ENCODE results near the gene ZNF79. TPM values are rescaled to one million over a fixed set of nuclear protein-coding genes. Genes with fewer than 3 reads are reported as not detected.
A peak's percentile ranks its signal among the peaks of the same experiment; 100 is the strongest.

The ZNF79 gene
- total RNA-seq, 1 donor, result 11.9 TPM

GRCh38 chr9:127482662-127483061 is 58.5 kb downstream of the ZNF79 start:
- Histone ChIP-seq H3K27ac (ENCODE audit: low read depth, low read length) (no peak overlapping the region), H3K79me2 (ENCODE audit: insufficient read depth, low read length) (no peaks in the 10 kb centered on the region), H3K4me1 (ENCODE audit: insufficient read depth, low read length) (no peaks in the 10 kb centered on the region), H3K27me3 (ENCODE audit: insufficient read depth, low read length) (no peaks in the 10 kb centered on the region), H3K36me3 (ENCODE audit: insufficient read depth, low read length) (peaks cover 37% of the 10 kb centered on the region), H2AFZ (ENCODE audit: low read length) (no peak overlapping the region), H3K9me3 (ENCODE audit: low read depth, low read length) (no peaks in the 10 kb centered on the region), H3K4me3 (ENCODE audit: insufficient read depth, low read length) (no peak overlapping the region), H4K20me1 (ENCODE audit: insufficient read depth, low read length) (no peaks in the 10 kb centered on the region), H3K4me2 (ENCODE audit: insufficient read depth, low read length) (no peak overlapping the region)
- TF ChIP-seq, protein P1, sequence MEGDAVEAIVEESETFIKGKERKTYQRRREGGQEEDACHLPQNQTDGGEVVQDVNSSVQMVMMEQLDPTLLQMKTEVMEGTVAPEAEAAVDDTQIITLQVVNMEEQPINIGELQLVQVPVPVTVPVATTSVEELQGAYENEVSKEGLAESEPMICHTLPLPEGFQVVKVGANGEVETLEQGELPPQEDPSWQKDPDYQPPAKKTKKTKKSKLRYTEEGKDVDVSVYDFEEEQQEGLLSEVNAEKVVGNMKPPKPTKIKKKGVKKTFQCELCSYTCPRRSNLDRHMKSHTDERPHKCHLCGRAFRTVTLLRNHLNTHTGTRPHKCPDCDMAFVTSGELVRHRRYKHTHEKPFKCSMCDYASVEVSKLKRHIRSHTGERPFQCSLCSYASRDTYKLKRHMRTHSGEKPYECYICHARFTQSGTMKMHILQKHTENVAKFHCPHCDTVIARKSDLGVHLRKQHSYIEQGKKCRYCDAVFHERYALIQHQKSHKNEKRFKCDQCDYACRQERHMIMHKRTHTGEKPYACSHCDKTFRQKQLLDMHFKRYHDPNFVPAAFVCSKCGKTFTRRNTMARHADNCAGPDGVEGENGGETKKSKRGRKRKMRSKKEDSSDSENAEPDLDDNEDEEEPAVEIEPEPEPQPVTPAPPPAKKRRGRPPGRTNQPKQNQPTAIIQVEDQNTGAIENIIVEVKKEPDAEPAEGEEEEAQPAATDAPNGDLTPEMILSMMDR (IDR thresholded peaks at IDR 0.05; ENCODE audit: extremely low read depth, low read depth, low read length), result no peak
- no peak for DNase-seq (ENCODE audit: insufficient read length, low spot score, missing footprints)

DNA sequence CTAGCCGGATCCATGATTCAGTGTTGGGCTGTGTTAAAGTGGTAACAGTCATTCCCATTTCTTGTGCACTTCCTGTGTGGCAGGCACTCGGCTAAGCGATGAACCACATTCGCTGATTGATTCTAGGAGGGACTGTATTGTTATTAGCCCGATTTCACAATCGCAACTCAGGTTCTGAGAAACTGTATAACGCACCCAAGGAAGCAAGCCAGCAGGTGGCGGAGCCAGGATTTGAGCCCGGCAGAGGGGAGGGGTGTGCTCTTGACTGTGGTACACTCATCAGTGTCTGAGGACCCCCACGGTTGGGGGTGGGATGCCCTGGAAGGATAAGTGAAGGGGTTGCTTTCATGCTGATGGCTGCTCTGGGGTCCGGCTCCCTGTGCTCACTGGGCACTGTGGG is 61.8 kb downstream of the ZNF79 start:
- H3K4me3 ChIP-seq (ENCODE audit: insufficient read depth, low read length), result no peak overlapping the region
- no peaks in the 10 kb centered on the region for H3K27me3 ChIP-seq (ENCODE audit: insufficient read depth, low read length)
- H3K9me3 ChIP-seq (ENCODE audit: low read depth, low read length), result no peaks in the 10 kb centered on the region
- no peak overlapping the region for H3K27ac ChIP-seq (ENCODE audit: low read depth, low read length)
- H3K4me1 ChIP-seq (ENCODE audit: insufficient read depth, low read length), result no peaks in the 10 kb centered on the region
- H3K79me2 ChIP-seq (ENCODE audit: insufficient read depth, low read length), result no peaks in the 10 kb centered on the region
- no peaks in the 10 kb centered on the region for H4K20me1 ChIP-seq (ENCODE audit: insufficient read depth, low read length)
- H3K4me2 ChIP-seq (ENCODE audit: insufficient read depth, low read length), result no peak overlapping the region
- peaks cover 25% of the 10 kb centered on the region for H3K36me3 ChIP-seq (ENCODE audit: insufficient read depth, low read length)
- TF ChIP-seq, protein P1 (IDR thresholded peaks at IDR 0.05; ENCODE audit: extremely low read depth, low read depth, low read length), result no peak
- no peak overlapping the region for H2AFZ ChIP-seq (ENCODE audit: low read length)
- DNase-seq (ENCODE audit: insufficient read length, low spot score, missing footprints), result peak; percentile 80

DNA sequence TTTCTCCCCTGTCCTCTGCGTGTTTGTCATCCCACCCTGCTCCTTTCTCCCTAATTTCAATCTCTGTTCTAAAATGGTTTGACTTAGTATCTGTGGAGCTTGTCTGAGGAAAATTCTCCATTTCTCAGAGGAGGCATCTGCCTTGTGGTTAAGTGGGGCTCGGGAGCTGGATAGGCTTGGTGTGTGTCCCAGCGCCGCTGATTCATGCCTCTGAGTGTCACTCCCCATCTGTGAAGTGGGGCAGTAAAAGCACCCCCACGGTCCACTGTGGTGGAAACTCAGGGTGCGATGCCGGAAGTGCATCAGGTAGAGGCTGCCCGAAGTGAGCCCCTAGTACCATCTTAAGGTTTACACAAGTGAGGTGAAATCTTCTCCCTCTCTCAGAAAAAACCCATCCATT is 64.8 kb downstream of the ZNF79 start:
- Histone ChIP-seq H3K4me3 (ENCODE audit: insufficient read depth, low read length) (no peak overlapping the region), H3K27ac (ENCODE audit: low read depth, low read length) (no peak overlapping the region)

DNA sequence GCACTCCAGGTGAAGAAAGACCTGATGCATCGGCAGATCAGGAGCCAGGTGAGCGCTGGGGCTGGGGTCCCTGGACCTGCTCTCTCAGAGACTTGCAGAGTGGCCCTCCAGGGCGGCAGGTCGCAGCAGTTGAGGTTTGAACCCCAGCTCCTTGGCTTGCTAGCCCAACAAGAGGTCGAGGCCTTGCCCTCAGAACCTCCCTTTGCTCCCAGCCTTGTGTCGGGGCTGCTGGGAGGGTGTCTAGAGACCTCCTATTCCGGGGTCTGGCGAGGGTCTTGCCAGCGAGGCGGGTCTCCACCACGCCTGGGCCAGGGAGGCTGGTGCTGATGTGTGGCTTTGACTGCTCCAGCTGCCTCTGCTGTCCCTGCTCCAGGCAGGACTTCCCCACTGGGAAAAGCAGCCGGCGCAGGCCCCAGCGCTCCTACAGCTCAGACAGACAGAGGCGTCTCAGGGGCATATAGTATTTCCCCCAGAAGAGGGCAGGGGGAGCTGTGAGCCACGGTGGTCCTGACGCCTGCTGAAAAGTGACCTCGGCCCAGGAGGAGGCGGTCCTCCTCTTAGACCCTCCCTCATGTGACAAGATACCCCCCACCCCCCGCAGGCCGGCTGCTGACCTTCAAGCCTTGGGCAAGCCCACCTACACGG is 65.4 kb downstream of the ZNF79 start:
- H3K9me3 ChIP-seq (ENCODE audit: low read depth, low read length), result no peaks in the 10 kb centered on the region
- H3K27me3 ChIP-seq (ENCODE audit: insufficient read depth, low read length), result no peaks in the 10 kb centered on the region
- H3K4me1 ChIP-seq (ENCODE audit: insufficient read depth, low read length), result peaks cover under 1% of the 10 kb centered on the region
- H3K4me3 ChIP-seq (ENCODE audit: insufficient read depth, low read length), result no peak overlapping the region
- peak; percentile 64 for DNase-seq (ENCODE audit: insufficient read length, low spot score, missing footprints)
- H3K36me3 ChIP-seq (ENCODE audit: insufficient read depth, low read length), result peaks cover 35% of the 10 kb centered on the region
- H4K20me1 ChIP-seq (ENCODE audit: insufficient read depth, low read length), result no peaks in the 10 kb centered on the region
- H3K27ac ChIP-seq (ENCODE audit: low read depth, low read length), result no peak overlapping the region
- no peak overlapping the region for H2AFZ ChIP-seq (ENCODE audit: low read length)
- H3K79me2 ChIP-seq (ENCODE audit: insufficient read depth, low read length), result no peaks in the 10 kb centered on the region
- TF ChIP-seq, protein P1 (IDR thresholded peaks at IDR 0.05; ENCODE audit: extremely low read depth, low read depth, low read length), result no peak
- no peak overlapping the region for H3K4me2 ChIP-seq (ENCODE audit: insufficient read depth, low read length)

More for the DNA sequence above, 64.8 kb downstream of the ZNF79 start:
- H3K36me3 ChIP-seq (ENCODE audit: insufficient read depth, low read length), result peaks cover 32% of the 10 kb centered on the region
- H4K20me1 ChIP-seq (ENCODE audit: insufficient read depth, low read length), result no peaks in the 10 kb centered on the region
- H3K9me3 ChIP-seq (ENCODE audit: low read depth, low read length), result no peaks in the 10 kb centered on the region
- no peaks in the 10 kb centered on the region for H3K27me3 ChIP-seq (ENCODE audit: insufficient read depth, low read length)
- H3K79me2 ChIP-seq (ENCODE audit: insufficient read depth, low read length), result no peaks in the 10 kb centered on the region
- peak; percentile 14 for DNase-seq (ENCODE audit: insufficient read length, low spot score, missing footprints)
- no peaks in the 10 kb centered on the region for H3K4me1 ChIP-seq (ENCODE audit: insufficient read depth, low read length)
- no peak overlapping the region for H2AFZ ChIP-seq (ENCODE audit: low read length)
- TF ChIP-seq, protein P1 (IDR thresholded peaks at IDR 0.05; ENCODE audit: extremely low read depth, low read depth, low read length), result no peak
- H3K4me2 ChIP-seq (ENCODE audit: insufficient read depth, low read length), result no peak overlapping the region

Data from osteoblast (primary cell).